Inferior parietal cortex (tissue), 1 donor: ENCODE measurements around the gene SNX24.
"Not testable (repeated sequence)": the region's sequence is repeated elsewhere in the genome, so short reads cannot be mapped to it uniquely, and the experiment has no call there.

Experiments
- DNase-seq: peaks from one replicate; pipeline ENCODE4 v3.0.0-alpha.2; 2016; ENCODE audit errors: extremely low spot score

SNX24 gene

GRCh38 chr5:122965111-122965510, 119.7 kb downstream of the SNX24 start:
- no peak for DNase-seq

DNA sequence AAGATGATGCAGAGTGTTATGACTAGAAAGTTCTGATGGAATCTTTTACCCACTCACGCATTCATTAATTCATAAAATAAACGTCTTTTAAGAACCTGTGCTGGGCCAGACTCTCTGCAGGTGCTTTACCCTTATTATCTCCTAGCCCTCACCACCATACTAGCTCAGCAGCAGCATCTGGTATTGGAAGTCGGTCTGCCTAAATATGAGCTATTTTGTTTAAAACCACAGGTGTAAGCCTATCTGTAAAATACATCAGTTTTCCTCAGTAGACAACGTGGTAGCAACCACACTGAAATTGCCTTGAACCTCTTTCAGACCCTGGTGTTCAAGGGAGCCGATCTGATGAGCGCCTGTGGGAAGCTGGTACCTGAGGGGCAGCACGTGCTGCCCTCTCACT, 121.7 kb downstream of the SNX24 start:
- DNase-seq: no peak

DNA sequence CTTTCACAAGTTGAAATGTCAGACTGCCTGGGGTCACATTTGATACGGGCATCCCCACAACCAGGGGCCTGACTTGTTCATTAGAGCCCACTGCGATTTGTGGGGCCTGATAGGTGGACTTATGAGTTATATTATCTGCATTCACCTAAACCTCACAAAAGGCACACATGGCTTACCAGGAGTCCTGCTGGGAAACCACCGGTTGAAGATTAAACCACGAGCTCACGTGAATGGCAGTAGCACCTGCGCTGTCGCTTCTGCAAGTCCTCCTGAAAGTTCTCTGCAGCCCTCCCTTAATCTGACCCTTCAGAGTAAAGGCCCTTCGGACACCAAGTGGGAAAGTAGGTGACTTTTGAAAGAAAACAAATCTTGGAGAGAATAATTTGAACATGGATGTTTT, 122.2 kb downstream of the SNX24 start:
- no peak for DNase-seq

DNA sequence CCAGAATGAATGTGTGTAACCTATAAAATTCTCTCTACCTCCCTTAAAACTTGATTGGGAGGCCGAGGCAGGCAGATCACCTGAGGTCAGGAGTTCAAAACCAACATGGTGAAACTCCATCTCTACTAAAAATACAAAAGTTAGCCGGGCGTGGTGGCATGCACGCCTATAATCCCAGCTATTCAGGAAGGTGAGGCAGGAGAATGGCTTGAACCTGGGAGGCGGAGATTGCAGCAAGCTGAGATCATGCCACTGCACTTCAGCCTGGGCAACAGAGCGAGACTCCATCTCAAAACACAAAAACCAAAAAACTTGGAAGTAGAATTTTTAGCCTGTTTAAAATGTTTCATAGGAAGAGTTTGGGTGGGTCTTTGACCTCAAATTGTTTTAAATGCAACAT, 122.6 kb downstream of the SNX24 start:
- not testable (repeated sequence) for DNase-seq

- no peak for DNase-seq
Observed at GRCh38 chr5:122971333-122971732, 125.9 kb downstream of the SNX24 start.

GRCh38 chr5:122972877-122973276, 127.5 kb downstream of the SNX24 start:
- no peak for DNase-seq

DNA sequence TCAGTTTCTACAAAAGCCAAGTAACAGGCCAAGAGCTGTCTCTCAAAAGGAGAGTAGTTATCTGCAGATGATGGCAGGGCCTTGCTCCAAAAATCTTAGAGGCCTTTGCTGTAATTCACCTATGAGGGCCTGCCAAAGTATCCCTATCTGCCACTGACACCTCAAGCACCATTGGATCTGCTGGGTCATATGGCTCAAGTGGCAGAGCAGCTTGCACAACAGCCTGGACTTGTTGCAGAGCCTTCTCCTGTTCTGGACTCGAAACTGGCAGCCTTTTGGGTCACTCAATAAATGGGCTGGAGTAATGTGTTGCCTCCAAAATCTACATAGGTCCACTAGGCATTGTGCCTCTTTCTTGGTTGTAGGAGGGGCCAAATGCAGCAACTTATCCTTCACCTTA, 128.3 kb downstream of the SNX24 start:
- not testable (repeated sequence) for DNase-seq

DNA sequence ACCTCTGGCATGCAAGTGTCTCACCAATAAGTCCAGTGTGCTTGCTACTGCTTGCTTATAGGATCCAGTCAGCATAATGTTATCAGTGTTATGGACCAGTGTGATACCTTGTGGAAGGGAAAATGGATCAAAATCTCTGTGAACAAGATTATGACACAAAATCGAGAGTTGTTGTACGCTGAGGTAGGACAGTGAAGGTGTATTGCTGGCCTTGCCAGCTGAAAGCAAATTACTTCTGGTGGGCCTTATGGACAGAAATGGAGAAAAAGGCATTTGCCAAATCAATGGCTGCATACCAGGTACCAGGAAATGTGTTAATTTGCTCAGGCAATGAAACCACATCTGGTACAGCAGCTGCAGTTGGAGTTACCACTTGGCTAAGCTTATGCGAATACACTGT, 128.8 kb downstream of the SNX24 start:
- DNase-seq: not testable (repeated sequence)

DNA sequence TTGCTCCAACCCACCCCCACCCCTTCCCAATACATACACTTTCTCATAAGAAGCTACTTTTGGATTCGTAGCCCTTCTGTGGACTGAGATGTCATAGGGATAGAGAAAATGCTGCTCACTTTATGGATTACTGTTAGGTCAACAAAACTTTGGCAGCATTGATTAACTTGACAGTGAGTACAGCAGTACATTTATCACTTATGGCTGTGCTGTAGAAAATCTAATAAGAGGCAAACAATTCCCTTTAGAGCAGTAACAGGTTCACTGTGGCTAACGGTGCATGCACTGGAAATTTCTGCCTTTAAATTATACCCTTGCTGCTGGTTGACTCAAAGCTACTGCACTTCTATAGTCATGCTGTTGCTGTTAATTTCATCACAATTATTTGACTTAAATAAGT, 131.9 kb downstream of the SNX24 start:
- no peak for DNase-seq

DNA sequence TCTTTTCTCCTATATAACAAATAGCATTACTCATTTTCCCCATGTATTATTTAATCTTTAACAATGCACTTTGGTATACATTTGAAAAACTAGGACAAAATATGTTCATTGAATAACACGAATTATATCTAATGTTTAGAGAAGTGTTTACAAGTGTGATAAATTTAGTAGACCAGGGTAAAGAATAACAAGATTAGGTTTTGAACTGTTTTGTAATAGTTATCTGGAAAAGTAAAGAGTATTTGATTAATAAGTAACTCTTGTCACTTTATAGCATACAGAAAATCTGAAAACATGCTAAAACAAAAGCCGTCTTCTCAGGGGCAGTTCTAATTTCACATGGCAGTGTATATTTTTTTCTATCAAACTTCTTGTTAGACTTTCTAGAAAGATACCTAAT, 132.7 kb downstream of the SNX24 start:
- no peak for DNase-seq

GRCh38 chr5:122978644-122979297, 133.4 kb downstream of the SNX24 start:
- no peak for DNase-seq

- DNase-seq: no peak
Observed at GRCh38 chr5:122981846-122982245, 136.4 kb downstream of the SNX24 start.

DNA sequence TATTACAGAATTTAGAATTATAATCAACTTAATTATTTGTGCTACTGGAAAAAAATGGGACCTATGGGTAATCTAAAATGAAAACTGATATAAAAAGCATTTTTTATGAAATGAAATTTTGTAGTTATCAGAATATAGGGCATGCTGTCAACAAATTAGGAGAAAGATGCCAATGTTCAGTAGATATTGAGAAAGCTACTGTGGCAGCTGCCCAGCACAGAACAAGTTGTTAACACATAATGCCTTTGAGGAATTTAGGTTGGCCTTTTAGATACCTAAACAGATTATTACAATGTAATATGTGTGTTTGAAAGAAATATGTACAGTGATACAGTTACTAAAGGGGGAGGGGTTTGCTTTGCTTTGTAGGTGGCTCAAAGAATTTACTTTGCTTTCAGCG, 137.0 kb downstream of the SNX24 start:
- DNase-seq: no peak

DNA sequence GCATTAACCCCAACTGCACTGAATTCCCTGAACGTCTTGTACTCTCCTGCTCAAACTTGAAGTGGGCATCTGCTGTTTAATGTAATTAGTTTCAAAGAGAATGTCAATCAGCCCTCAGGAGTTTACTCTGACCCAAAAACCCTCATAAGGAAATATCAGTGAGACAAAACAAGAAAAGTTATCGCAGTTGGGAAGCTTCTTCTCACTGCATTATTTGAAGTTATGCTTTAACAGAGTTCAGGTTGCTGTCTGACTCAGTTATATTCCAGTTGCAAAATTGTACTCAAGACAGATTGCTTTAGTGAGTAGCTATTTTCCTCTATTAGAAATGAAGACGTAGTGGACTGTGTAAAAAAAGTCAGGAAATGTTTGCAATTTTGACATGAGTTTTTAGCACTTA, 139.0 kb downstream of the SNX24 start:
- no peak for DNase-seq

DNA sequence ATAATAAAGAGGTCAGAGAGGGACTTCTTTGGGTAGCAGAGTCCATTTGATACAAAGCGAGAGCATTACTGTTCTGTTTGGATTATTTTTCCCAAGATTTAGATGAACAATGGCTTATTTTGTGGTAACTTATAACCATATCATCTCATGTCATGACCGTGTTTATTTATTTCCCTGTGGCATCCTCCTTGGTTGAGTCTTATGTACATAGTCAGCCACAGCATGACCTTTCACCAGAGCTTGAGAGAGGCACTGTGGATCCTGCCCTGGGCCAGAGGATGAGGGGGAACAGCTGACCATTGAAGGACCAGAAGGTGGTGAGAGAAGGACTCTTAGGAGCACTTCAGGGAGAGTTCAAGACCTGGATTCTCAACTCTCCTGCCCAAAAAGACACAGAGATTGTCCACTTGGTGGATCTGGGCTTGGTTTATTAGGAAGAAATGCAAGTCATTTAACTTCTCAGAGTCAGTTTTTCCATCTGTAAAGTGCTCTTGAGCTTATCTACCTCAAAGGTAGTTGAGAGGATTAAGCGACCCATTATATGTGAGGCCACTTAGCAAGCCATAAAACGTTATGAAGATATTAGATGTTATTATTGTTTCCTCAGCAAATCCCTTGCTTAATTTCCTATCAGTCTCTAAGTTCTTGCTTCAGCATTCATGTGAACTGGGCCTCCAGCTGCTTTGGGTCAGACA, 139.7 kb downstream of the SNX24 start:
- DNase-seq: no peak

GRCh38 chr5:122985954-122986721, 140.7 kb downstream of the SNX24 start:
- DNase-seq: no peak

DNA sequence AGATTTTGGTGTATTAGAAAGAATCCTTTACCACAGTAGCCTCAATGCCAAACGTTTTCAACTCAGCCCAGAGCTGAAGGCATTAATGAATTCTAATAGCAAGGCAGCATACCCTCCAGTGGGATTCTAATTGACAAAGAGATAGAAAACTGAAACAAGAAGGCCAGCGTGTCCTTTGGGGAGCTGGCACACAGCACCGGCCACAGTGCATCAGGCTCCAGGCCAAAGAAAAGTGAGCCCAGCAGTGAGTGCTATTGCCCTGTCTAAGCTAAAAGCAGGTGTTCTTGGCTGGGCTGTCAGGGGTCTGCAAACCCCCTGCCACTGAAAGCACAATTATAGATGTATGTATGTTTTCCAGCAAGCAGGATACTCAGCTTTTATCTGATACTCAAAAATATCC, 150.7 kb downstream of the SNX24 start:
- no peak for DNase-seq

GRCh38 chr5:122997294-122997693, 151.9 kb downstream of the SNX24 start:
- no peak for DNase-seq

GRCh38 chr5:122999947-123000563, 154.6 kb downstream of the SNX24 start:
- DNase-seq: no peak

DNA sequence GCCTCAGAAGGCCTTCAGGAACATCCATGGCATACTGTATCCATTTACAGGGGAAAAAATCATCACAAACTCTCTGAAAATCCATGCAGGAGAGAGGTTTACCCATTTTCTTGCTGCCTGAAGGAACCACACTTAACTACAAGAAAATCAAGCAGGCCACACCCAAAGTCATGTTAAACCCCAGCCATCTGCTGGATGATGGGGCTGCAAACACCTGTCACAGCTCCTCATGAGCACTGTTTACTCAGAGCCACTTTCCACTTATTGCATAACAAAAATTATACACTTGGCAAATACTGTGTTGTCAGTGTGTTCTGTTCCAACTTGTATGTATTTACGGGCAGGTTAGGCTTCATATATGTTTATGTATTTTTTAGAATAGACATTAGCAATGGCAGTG, 155.3 kb downstream of the SNX24 start:
- no peak for DNase-seq

GRCh38 chr5:123001808-123002207, 156.4 kb downstream of the SNX24 start:
- no peak for DNase-seq

GRCh38 chr5:123007182-123007581, 161.8 kb downstream of the SNX24 start:
- DNase-seq: no peak
